HG03095 (cell line): ENCODE measurements around the gene SYNPR.

Experiments
- ATAC-seq: cut with Tn5 transposase; IDR thresholded peaks from one replicate; pipeline ENCODE4 v1.9.1; 2021; ENCODE audit warnings: moderate library complexity; ENCODE audit not compliant: unreplicated experiment

Gene SYNPR

GRCh38 chr3:63462732-63463131 is 184.6 kb downstream of the SYNPR start:
- ATAC-seq: no peak

DNA sequence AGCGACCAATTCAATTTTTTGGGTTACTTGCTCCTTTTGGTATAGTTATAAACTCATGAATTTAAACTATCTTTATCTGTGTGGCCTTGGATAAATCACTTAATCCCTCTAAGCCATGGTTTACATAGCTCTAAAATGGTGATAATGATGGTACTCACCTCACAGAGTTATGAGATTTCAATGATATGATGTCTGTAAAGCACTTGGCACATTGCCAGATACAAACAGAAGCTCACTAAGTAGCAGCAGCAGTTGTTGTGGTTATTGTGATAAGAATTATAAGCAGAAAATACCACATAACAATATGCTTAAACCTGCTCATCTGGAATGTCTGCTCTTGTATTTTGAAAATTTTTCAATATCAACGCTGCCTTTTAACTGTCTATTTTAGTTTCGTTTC is 189.3 kb downstream of the SYNPR start:
- ATAC-seq: no peak

DNA sequence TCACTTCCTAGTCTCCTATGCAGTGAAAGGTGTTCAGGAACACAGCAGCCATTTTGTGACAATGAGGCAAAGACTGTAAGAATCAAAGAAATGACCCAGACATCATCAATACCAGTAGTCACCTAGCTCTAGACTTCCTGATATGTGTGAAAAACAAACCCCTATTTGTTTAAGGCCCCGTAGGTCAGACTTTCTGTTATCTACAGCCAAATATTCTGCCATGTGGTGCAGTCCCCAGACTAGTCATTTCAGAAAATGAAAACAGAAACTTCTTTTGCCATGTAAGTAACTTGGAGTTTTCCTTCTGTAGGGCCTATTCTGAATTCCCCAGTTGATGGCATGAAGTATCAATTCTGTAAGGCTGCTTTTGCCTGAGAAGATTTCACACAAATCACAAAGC is 192.6 kb downstream of the SYNPR start:
- no peak for ATAC-seq

- no peak for ATAC-seq
Observed at GRCh38 chr3:63471781-63472180, 193.7 kb downstream of the SYNPR start.

GRCh38 chr3:63473641-63474166 is 195.6 kb downstream of the SYNPR start:
- ATAC-seq: no peak

GRCh38 chr3:63474828-63475518 is 196.9 kb downstream of the SYNPR start:
- no peak for ATAC-seq

- ATAC-seq: no peak
Observed at GRCh38 chr3:63477494-63478129, 199.5 kb downstream of the SYNPR start.

GRCh38 chr3:63478990-63479660 is 201.0 kb downstream of the SYNPR start:
- no peak for ATAC-seq

GRCh38 chr3:63479661-63480035 is 201.5 kb downstream of the SYNPR start:
- ATAC-seq: no peak

- ATAC-seq: no peak
Observed at GRCh38 chr3:63481627-63482026, 203.5 kb downstream of the SYNPR start.

DNA sequence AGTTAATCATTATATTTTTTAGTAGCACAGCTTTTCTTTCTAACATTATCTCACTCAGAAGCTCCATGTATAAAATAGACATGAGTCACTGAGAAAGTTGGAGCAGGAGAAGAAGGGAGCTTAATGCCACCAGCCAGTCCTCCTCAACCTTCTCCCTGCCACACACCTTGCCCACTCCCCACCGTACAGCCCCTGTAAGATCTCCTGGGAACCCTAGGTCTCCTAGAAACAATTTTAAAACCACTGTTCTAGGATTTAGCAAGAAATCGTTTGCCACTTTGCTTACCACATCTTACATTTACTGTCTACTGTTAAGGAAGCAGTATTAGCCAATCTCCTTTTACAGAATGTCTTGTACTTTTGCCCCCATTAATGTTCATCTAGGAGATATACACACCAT is 204.2 kb downstream of the SYNPR start:
- ATAC-seq: no peak

- ATAC-seq: no peak
Observed at GRCh38 chr3:63492464-63492863, 214.4 kb downstream of the SYNPR start.

GRCh38 chr3:63493101-63493500 is 215.0 kb downstream of the SYNPR start:
- ATAC-seq: no peak

DNA sequence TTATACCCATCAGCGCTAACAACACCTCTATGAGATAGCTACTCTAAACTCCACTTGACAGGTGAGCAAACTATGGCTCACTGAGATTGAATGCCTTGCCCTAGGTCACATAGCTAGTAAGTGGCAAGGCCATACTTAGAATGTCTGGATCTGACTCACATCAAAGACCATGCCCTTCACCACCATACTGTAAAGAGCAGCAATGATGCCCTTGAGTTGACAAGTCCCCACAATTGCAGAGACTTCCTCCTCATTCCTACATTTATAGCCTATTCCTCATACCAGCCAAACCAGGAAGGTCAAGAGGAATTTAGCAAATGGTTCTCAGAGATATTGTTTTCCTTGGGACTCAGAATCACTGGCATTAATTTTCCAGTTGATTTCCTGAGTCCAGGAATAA is 216.5 kb downstream of the SYNPR start:
- no peak for ATAC-seq

- ATAC-seq: no peak
Observed at GRCh38 chr3:63497641-63498040, 219.5 kb downstream of the SYNPR start.

DNA sequence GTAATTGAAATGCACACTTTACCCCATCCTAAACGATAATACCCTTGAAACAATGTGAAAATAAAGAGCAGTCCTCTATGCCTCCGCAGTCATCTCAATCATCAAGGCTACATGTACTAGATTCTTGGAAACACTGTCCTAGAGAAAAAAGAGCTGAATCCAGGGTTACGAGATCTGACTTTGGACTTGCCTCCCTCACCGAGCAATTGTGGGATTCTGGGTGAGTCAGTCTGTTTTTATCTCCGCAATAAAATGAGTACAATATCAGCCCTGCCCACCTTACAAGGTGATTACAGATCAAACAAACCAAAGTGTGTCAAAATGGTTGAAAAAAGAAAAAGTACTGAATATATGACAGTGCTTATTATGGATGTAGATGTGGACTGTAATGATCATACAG is 222.1 kb downstream of the SYNPR start:
- ATAC-seq: no peak

GRCh38 chr3:63508305-63508704 is 230.2 kb downstream of the SYNPR start:
- no peak for ATAC-seq

DNA sequence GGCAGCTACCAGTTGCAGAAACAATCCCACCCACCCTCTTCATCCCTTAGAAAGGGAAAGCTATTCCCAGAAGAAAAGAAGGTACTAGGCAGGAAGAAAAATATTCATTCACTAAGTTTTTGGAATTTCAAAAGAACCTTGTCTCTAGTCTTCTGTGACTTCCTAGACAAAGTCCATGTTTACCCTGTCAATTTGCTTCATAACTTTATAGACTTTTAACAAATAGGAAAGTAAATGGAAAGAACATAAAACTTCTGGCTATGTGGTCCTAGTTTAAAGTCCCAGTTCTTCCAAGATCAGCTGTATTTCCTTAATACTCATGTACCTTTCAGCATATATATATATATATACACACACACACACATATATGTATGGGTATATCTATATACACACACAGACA is 230.7 kb downstream of the SYNPR start:
- ATAC-seq: no peak

DNA sequence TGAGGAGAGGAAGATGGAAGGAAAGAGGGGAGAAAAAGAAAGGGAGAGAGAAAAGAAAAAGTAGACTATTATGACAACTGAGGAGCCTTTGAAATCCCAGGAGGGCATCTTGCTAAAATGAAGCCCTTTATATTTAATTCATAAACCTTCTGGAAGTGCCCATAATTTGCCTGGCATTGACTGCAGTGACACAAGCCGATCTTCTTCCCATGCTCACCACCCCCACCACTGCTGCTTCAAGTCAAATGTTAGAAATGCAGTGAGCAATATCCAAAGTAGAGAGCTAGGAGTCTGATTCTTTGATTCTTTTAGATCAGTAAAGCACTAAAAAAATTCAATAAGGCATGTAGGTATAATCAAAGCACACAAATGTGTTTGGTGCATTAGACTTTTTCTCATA is 235.7 kb downstream of the SYNPR start:
- ATAC-seq: no peak

DNA sequence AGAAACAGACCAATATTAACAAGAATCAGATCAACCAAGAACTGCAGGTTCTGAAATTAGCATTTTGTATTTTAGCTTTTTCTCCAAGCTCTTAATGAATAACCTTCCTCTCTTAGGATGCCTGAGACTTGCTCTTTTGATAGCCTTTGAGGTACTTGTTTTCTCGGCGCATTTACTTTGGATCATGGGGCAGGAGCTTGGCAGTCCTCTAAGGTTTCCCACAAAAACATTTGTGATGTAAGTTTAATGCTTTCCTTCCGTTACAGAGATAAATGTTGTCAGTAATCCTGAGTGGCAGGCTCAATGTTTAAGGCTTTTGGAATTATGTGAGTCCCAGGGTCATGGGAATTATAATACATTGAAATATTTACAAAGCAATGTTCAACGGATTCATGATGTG is 236.6 kb downstream of the SYNPR start:
- ATAC-seq: no peak

GRCh38 chr3:63519426-63519825 is 241.3 kb downstream of the SYNPR start:
- no peak for ATAC-seq

DNA sequence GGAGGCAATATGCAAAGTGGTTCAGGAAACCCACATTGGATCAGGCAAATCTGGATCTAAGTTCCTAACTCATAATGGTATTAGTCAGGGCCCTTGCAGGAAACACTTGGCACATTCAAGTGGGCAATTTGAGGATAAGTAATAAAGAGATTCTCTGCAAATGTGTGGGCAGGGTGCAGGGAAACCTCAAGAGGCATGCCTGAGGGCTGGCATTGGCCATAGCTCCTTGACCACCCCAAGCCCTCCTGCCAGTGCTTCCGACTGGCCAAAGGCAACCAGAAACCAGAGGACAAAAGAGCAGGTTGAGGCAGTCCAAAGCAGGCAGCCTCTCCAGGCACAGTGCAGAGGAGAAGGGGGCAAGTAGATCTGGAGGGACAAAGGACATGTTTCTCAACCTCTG is 243.5 kb downstream of the SYNPR start:
- no peak for ATAC-seq
